NCI-H146 treated with DMSO at 0.1 percent for 48 hours (cell line): ENCODE results near the gene P2RX1.
"Not testable (repeated sequence)": the region's sequence is repeated elsewhere in the genome, so short reads cannot be mapped to it uniquely, and the experiment has no call there.

Source experiments
- DNase-seq: peaks from one replicate; lab custom pipeline; 2025; ENCODE audit not compliant: unreplicated experiment; lab: John Stamatoyannopoulos, UW

The P2RX1 gene

DNA sequence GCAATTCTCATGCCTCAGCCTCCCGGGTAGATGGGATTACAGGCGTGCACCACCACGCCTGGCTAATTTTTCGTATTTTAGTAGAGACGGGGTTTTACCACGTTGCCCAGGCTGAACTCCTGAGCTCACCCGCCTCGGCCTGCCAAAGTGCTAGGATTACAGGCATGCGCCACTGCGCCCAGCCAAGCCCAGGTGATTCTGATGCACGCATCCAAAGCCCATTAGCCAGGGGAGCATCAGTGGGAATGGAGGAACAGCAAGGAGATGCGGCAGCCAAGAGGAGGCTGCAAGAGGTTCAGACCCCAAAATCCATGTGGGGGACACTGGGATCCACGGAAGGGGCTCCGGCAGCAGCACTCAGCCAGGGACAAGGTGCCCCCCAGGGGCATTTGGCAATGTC, 35.9 kb upstream of the P2RX1 start:
- DNase-seq = no peak

GRCh38 chr17:3951420-3951819, 35.2 kb upstream of the P2RX1 start:
- DNase-seq = no peak

- DNase-seq = no peak
These were observed 34.7 kb upstream of the P2RX1 start for GRCh38 chr17:3951003-3951402.

DNA sequence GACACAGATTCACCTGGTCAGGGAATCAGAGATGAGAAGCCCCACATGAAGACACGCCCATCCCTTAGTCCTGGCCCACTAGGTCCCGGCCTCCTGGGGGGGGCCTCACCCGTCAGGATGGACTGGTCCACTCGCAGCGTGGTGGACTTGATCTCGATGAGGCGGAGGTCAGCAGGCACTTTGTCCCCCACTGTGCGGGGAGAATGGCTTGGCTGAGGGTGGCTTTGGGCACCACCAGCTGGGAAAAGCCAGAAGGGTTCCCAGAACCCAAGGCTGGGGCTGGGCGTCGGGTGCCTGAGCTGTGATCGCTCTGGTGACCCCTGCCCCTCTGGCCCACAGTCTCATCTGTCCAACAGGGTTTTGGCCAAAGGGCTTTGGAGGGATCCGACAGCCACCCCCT, 34.3 kb upstream of the P2RX1 start:
- DNase-seq = no peak

- no peak for DNase-seq
These were observed 33.2 kb upstream of the P2RX1 start for GRCh38 chr17:3949418-3949817.

- DNase-seq = not testable (repeated sequence)
These were observed 32.3 kb upstream of the P2RX1 start for GRCh38 chr17:3948551-3948950.

GRCh38 chr17:3947318-3947810, 31.1 kb upstream of the P2RX1 start:
- no peak for DNase-seq

DNA sequence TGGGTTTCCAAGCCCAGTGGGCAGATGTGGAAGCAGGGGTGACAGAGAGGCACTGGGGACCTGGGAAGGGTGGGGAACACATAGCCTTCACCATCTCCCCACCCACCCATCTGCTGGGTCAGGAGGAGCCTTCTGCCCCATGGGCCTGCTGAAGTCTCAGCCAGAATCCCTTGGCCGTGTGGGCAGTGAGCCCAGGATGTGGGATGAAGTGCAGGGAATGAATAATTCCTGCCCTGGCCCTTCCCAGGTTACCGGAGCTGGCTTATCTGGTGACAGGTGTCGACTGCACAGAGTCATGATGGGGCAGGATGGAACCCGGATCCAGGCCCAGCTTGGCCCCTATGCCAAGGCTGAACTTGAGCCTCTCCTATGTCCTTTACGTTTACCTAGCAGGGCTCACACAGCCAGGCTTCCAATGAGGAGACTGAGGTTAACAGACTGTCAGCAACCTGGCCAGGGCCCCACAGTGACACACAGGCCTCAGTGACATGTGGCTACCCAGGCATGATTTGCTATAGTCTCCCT, 30.5 kb upstream of the P2RX1 start:
- no peak for DNase-seq

GRCh38 chr17:3944485-3945388, 28.5 kb upstream of the P2RX1 start:
- no peak for DNase-seq

DNA sequence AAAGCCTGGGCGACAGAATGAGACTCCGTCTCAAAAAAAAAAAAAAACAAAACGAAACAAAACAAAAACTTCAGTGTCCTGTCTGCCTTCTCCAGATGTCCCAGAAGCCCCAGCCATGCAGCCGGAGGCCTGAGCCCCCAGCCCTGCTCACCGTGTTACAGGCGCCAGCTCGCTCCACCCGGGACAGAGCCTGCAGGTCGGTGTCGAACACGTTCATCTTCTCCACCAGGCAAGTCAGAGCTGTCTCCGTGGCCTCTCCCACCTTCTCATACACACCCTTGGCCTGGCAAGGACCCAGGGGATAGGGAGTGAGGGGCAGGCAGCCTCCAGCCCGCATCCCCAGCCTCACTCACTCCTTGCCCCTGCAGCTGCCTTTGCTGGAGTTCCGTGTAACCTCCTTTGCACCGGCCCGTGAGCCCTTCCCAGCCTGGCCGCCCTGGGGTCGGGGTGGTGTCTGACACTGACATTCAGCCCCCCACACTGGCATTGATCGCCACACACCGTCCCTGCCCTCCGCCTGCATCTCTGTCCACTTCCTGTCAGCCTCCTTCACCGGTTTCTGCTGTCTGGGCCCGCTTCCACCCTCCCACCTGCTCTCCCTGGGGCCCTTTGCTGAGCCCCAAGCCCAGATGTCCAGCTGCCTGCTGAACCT, 27.1 kb upstream of the P2RX1 start:
- no peak for DNase-seq

- DNase-seq = no peak
These were observed 24.9 kb upstream of the P2RX1 start for GRCh38 chr17:3940965-3941698.

GRCh38 chr17:3937359-3937758, 21.1 kb upstream of the P2RX1 start:
- DNase-seq = no peak

DNA sequence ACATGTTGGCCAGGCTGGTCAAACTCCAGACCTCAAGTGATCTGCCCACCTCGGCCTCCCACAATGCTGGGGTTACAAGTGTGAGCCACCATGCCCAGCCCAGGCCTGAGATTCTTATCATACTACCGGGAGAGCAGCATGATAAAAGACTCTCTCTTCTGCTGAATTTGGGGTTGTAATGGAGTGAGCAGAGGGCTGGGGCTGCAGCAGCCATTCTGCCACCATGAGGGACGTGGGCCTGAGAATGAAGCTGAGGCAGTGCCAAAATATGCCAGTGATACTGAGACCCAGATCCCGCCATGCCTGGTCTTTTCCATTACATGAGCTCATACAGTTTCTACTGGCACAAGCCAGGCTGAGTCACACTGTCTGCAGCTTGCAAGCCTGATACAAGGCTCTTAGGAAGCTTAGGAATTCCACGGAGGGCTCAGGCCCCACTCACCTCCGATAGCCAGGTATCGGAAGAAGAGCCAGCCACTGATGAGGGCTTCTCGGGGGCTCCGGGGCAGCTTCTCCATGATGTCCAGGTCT, 19.6 kb upstream of the P2RX1 start:
- no peak for DNase-seq

GRCh38 chr17:3935140-3935542, 18.9 kb upstream of the P2RX1 start:
- peak; percentile 52 for DNase-seq

GRCh38 chr17:3929764-3930163, 13.5 kb upstream of the P2RX1 start:
- DNase-seq = no peak

DNA sequence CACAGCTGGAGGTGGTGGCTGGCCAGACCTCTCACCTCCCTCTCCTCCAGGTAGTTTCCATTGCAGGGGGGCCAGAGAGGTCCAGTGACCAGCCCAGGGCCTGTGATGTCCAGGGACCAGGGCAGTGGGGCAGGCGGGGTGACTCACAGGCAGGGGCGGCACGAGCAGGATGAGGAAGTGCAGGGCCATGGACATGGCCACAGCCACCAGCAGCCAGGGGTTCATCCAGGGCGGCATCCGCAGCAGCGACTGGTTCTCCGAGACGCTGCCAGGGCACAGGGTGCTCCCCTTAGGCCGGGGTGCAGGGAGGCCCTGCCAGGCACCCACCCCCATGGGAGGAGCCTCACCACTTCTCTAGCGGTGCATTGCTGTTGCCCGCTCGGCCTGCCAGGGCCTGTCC, 12.9 kb upstream of the P2RX1 start:
- DNase-seq = no peak

GRCh38 chr17:3928406-3928805, 12.1 kb upstream of the P2RX1 start:
- no peak for DNase-seq

GRCh38 chr17:3927628-3928340, 11.5 kb upstream of the P2RX1 start:
- no peak for DNase-seq

DNA sequence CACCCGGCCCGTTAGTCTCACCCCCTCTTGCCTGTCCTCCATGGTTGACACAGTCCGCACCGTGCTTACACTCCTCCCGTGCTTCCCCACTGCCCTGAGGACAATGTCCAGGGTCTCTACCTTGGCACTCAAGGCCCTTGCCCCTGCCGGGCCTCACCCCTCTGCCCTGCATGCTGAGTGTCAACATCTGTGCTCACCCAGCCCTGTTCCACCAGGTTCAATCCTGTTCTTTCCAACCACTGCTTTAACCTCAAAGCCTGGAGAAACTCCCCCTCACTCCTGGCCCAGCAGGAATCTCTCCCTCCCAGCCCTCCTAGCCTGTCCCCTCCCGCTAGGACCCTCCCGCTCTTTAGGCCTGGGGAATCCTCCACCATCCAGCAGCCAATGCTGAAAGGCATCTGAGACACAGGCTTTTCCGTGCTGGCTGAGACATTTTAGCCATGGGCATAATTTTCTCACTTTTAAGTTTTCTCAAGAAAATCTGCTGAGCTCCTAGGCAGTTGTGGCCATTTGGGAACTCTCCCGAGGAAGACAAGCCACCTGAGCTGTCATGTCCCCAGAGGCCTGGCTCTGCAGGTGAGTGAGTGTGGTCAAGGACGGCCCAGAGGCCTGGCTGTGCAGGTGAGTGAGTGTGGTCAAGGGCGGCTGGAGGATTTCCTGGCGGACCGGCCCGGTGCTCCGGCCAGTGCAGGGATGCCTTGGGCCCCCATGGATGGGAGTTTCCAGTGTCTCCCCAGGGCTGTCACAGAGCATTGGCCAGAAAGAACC, 10.8 kb upstream of the P2RX1 start:
- no peak for DNase-seq
